PFSK-1 (cell line): ENCODE measurements around the gene SAMHD1.

ENCODE experiments used
- FOXP2 ChIP-seq: optimal IDR thresholded peaks from 2 replicates; pipeline ENCODE3; 2011; ENCODE audit warnings: borderline replicate concordance, control low read depth, inconsistent platforms; ENCODE audit not compliant: insufficient read depth; ENCODE audit errors: extremely low read length, extremely low read depth
- POLR2AphosphoS5 ChIP-seq: IDR thresholded peaks from 2 replicates; pipeline ENCODE4 v1.6.1; 2012; ENCODE audit warnings: low read depth, mild to moderate bottlenecking, control low read depth, low read length, moderate library complexity
- SIN3A ChIP-seq: IDR thresholded peaks from 2 replicates; pipeline ENCODE4 v1.6.1; 2012; ENCODE audit warnings: mild to moderate bottlenecking, low read length, moderate library complexity, borderline replicate concordance; ENCODE audit not compliant: insufficient read depth
- TAF1 ChIP-seq: IDR thresholded peaks from 2 replicates; pipeline ENCODE4 v1.6.1; 2012; ENCODE audit warnings: low read length, control low read depth, borderline replicate concordance; ENCODE audit not compliant: insufficient read depth
- TF ChIP-seq, protein P1 (sequence below), 2 experiments: IDR thresholded peaks; 2 replicates each; pipeline versions ENCODE4 v1.6.1 to v1.8.0; 2011 to 2012; ENCODE audit warnings: low read depth in 2 of 2, low read length in 2 of 2, control low read depth in 1 of 2, inconsistent platforms in 1 of 2, mild to moderate bottlenecking in 1 of 2, moderate library complexity in 1 of 2; ENCODE audit not compliant: insufficient read depth in 1 of 2

The SAMHD1 gene

DNA sequence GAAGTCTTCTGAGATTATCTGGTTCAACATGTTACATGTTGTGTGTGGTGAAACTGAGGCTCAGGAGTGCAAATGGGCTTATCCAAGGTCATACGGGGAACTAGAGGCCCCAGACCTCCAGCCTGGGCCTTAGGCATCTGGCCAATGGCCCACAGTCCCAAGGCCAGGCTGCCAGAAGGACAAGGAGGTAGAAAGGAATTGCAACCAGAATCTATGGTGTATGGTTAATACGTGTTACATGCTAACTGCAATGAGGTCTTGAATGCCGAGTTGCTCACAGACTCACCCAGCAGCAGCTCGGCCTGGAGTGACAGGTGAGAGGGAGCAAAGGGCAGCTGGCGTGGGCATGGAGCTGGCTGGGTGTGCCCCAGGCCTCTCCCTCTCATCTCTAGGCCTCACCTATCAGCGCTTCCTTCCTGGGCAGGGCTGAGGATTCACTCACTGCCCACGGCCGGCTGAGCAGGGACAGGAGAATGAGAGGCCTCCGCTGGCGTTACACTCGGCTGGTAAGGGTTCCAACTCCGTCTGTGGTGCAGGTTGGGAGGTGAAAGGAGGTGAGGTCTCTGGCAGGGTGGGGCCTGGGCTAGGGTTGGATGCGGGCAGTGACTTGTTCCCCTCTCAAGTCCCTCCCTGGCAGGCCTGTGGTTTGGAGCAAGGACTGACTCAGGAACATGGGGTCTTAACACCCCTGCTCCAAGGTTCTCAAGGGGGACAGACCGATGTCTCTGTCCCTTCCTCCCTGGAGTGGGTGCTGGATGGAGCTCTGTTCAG lies 75.6 kb downstream of the SAMHD1 start, which contains the start of gene TLDC2:
Gene TLDC2 (plus strand): TSS at position 437 of the 771 bp plus-strand sequence. CDS start 37 bp downstream, at position 474.
- TF ChIP-seq SIN3A (no peak), TAF1 (no peak)
- TF ChIP-seq, protein P1, sequence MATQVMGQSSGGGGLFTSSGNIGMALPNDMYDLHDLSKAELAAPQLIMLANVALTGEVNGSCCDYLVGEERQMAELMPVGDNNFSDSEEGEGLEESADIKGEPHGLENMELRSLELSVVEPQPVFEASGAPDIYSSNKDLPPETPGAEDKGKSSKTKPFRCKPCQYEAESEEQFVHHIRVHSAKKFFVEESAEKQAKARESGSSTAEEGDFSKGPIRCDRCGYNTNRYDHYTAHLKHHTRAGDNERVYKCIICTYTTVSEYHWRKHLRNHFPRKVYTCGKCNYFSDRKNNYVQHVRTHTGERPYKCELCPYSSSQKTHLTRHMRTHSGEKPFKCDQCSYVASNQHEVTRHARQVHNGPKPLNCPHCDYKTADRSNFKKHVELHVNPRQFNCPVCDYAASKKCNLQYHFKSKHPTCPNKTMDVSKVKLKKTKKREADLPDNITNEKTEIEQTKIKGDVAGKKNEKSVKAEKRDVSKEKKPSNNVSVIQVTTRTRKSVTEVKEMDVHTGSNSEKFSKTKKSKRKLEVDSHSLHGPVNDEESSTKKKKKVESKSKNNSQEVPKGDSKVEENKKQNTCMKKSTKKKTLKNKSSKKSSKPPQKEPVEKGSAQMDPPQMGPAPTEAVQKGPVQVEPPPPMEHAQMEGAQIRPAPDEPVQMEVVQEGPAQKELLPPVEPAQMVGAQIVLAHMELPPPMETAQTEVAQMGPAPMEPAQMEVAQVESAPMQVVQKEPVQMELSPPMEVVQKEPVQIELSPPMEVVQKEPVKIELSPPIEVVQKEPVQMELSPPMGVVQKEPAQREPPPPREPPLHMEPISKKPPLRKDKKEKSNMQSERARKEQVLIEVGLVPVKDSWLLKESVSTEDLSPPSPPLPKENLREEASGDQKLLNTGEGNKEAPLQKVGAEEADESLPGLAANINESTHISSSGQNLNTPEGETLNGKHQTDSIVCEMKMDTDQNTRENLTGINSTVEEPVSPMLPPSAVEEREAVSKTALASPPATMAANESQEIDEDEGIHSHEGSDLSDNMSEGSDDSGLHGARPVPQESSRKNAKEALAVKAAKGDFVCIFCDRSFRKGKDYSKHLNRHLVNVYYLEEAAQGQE (IDR thresholded peaks at IDR 0.05; ENCODE audit: insufficient read depth in 1 of 2, low read depth in 2 of 2, low read length in 2 of 2) = no peak

DNA sequence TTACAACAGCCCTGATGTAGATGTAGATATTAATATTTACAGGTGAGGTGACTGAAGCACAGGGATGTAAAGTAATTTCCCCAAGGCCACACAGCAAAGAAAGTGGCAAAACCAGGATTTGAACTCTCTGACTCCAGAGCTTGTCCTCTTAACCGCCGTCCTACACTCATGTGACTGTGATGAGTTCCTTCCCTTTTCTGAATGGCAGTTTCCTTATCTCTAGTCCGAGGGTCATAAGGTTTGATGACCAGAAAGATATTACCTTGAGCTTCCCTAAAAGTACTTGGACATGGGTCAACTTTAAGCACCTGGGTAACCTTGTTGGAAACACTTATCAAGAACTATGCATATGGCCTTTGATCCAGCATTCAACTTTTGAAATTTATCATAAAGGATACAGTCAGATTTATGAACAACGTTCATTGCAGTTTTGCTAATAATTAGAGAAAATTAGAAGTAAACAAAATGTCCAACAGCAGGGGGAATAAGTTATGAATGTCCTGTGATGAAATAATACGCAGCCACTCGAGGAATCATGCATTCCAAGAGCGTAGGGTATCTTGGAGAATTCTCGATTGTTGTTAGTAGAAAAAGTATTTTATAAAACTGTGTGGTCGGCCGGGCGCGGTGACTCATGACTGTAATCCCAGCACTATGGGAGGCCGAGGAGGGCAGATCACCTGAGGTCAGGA lies 77.9 kb downstream of the SAMHD1 start:
- TF ChIP-seq POLR2AphosphoS5 = no peak
- TF ChIP-seq, protein P1 (IDR thresholded peaks at IDR 0.05; ENCODE audit: insufficient read depth in 1 of 2, low read depth in 2 of 2, low read length in 2 of 2) = no peak
- no peak for TF ChIP-seq FOXP2

DNA sequence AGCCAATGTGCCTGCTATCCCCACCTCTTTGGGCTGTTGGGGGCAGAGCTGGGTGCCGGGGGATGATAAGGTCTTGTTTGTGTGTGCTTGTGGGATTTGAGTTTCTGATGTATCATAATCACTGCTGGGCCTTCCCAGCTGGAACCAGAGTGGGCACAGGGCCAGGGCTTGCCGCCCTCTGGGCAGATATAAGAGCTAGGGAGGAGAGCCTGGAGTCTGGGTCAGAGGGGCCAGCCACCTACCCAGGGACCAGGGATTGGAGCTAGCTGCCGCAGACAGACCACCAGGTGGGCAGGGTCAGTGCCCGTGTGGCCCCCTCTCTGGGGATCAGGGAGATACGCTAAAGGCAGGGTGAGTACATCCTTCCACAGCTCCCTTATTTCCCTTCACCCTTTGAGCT lies 78.7 kb downstream of the SAMHD1 start:
- TF ChIP-seq SIN3A = no peak

DNA sequence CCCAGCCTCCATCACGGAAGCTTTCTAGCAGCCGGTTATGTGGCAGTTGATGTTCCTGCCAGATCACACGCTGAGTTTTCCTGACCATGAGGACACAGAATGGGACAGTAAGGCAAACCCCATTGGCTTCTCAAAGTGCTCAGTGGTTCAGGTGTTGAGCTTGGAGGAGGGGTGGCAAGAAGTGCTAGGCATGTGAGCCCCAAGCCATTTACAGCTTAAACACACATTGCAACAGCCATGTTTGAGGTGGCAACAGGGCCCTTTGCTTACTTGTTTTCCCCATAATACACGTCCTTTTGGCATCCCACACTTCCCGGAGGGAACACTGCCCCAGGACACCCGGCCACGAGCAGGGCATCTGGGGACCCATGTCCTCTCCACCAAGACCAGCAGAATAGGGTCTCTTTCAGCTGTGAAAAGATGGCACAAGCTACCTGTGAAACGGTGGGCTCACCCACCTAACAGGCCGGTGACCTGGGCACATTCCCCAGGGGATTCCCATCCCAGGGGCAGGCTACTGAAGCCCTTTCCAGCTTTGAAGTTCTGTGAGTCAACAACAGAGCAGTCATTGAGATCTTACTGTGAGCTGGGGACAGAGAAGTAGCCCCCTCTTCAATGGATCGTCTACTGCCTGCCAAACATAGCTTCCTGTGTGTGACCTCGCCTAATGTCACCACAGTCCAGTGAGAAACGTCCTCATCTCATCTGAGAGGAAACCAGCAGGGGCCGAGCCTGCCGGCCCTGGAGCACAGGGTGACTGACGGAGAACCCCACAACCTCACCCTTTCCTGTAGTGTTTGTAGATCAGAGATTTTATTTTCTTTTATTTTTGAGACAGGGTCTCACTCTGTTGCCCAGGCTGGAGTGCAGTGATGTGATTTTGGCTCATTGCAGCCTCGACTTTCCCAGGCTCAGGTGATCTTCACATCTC lies 79.6 kb downstream of the SAMHD1 start:
- TF ChIP-seq FOXP2 = no peak
- TF ChIP-seq, protein P1 (IDR thresholded peaks at IDR 0.05; ENCODE audit: insufficient read depth in 1 of 2, low read depth in 2 of 2, low read length in 2 of 2) = no peak
- TF ChIP-seq POLR2AphosphoS5 = no peak
- no peak for TF ChIP-seq TAF1
- no peak for TF ChIP-seq SIN3A

DNA sequence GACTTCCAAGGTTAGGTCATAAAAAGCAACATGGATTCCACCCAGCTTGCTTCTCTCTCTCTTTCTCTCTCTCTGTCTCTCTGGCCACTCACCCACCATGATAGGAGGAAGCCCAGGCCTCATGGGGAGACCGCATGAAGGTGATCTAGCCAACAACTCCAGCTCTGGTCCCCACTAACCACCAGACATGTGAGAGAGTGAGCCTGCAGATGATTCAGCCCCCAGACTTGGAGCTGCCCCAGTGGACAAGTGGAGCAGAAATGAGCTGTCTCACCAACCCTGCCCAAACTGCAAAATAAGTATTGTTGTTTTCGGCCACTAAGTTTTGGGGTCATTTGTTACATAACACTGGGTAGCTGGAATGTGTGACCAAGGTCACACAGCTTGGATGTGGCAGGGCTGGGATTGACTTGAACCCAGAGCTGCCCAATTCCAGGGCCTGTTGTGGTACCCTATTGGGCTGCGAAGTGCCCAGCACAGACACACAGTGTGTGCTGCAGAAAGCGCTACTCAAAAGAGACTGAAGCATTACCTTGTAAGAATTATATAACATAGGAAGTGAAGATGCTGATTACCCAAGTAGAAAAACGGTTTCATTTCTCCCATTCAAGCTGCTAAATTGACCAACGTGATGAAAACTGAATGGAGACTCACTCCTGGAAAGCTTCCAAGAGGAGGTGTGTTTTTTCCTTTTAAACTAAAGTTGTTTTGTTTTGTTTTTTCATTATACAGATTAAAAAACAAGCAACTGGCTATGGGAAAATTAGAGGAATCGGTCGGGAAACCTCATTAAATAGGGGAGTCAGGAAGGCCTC lies 84.6 kb downstream of the SAMHD1 start:
- TF ChIP-seq TAF1 = no peak
- no peak for TF ChIP-seq FOXP2
- TF ChIP-seq SIN3A = no peak
- TF ChIP-seq, protein P1 (IDR thresholded peaks at IDR 0.05; ENCODE audit: insufficient read depth in 1 of 2, low read depth in 2 of 2, low read length in 2 of 2) = no peak
- no peak for TF ChIP-seq POLR2AphosphoS5
